ENCODE data around the gene PLEKHH3.

DNA sequence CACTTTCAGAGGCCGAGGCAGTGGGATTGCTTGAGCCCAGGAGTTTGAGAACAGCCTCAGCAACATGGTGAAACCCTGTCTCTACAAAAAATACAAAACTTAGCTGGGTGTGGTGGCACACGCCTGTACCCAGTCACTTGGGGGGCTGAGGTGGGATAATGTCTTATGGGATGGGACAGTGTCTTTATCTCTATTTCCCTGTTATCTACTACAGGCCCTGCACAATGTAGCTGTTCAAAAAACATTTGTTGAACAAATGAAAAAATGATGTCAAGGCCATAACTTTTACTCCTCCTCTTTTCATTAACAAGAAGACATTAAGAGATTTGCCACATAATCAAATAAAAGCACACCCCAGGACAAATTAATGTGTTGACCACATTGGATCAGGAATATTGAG is 53.5 kb downstream of the PLEKHH3 start:
- TF ChIP-seq ZNF274 (IDR thresholded peaks at IDR 0.05; ENCODE audit: low read depth, low read length), result no peak
- TF ChIP-seq SUZ12 (IDR thresholded peaks at IDR 0.05; ENCODE audit: extremely low read depth, insufficient read depth, insufficient read length), result no peak
